Left lung (tissue), 10 donors: ENCODE results near the gene CD40. TPM values are rescaled to one million over a fixed set of nuclear protein-coding genes. Genes with fewer than 3 reads are reported as not detected.
A peak's percentile ranks its signal among the peaks of the same experiment; 100 is the strongest.
"Not testable (repeated sequence)": the region's sequence is repeated elsewhere in the genome, so short reads cannot be mapped to it uniquely, and the experiment has no call there.

ENCODE experiments used
- ATAC-seq: fragments of 200-7000 bp; cut with Tn5 transposase; one replicate; pipeline ENCODE4 v1.9.1; 2020; ENCODE audit warnings: moderate library complexity
- DNase-seq, 4 donors: peaks; one replicate each; pipeline ENCODE4 v3.0.0-alpha.2; 2013 to 2020
- H3K27ac ChIP-seq, 2 donors: fragments of 200-600 bp; sonication (generic) in 1 of 2; one replicate each; pipeline versions ENCODE4 v1.5.0 to v1.8.0; 2020 to 2021
- H3K27me3 ChIP-seq, 2 donors: fragments of 200-600 bp; sonication (generic) in 1 of 2; one replicate each; pipeline versions ENCODE4 v1.5.0 to v1.8.0; 2020 to 2021
- H3K36me3 ChIP-seq, 2 donors: fragments of 200-600 bp; sonication (generic) in 1 of 2; one replicate each; pipeline versions ENCODE4 v1.5.0 to v1.8.0; 2020 to 2021
- H3K4me1 ChIP-seq, 2 donors: fragments of 200-600 bp; one replicate each; pipeline ENCODE4 v1.8.0; 2021
- H3K4me3 ChIP-seq, 2 donors: fragments of 200-600 bp; sonication (generic) in 1 of 2; one replicate each; pipeline versions ENCODE4 v1.5.0 to v1.8.0; 2020 to 2021; ENCODE audit warnings: mild to moderate bottlenecking in 1 of 2
- H3K9me3 ChIP-seq, 2 donors: fragments of 200-600 bp; sonication (generic) in 1 of 2; one replicate each; pipeline versions ENCODE4 v1.5.0 to v1.8.0; 2020 to 2021
- CTCF ChIP-seq, 2 donors: fragments of 200-600 bp; sonication (generic) in 1 of 2; IDR thresholded peaks; one replicate each; pipeline versions ENCODE4 v1.5.0 to v1.8.0; 2021; ENCODE audit warnings: antibody characterized with exemption in 2 of 2
- intact Hi-C, 2 donors: fragments of 100-400 bp; cut with DNase I; formaldehyde crosslinking; loops; one replicate each; pipeline versions ENCODE4 v1.11.2 to v1.14.2; 2022
- polyA plus RNA-seq, 6 donors: library from polyadenylated mRNA; unstranded; fragments of 120-200 nt; gene quantifications; one replicate each; pipeline ENCODE4 v1.2.1, GENCODE V29; 2013; ENCODE audit not compliant: insufficient read length in 6 of 6
- total RNA-seq, 2 donors: library from RNA; stranded (reverse); fragmentation: NEBNext Ultra II Directional; extraction: Animal tissue kit (Norgen Biotek cat#: 25700); gene quantifications; one replicate each; pipeline ENCODE4 v1.2.1, GENCODE V29; 2021
- donor health status: DM: no; HTN: yes; CAD: no.
- donor health status: DM: no; HTN: no; CAD: no.

The CD40 gene
- total and polyA plus RNA-seq, 8 donors = 13.9 to 27.6 (median 19.0) TPM

- no peak for ATAC-seq
- Histone ChIP-seq H3K27ac (no peak overlapping the region), H3K9me3 (no peaks in the 10 kb centered on the region), H3K4me1 (peaks cover 45 to 75% of the 10 kb centered on the region in 2 donors), H3K27me3 (no peaks in the 10 kb centered on the region), H3K36me3 (no peaks in the 10 kb centered on the region), H3K4me3 (no peak overlapping the region)
- intact Hi-C loops = loop anchor here in 1 of 2 donors (5.0 kb wide), 1 partner anchor 75 kb away; no protein-coding TSS in a partner anchor
- no peak for TF ChIP-seq CTCF (IDR thresholded peaks at IDR 0.05)
- DNase-seq = no peak
These were observed 31.0 kb upstream of the CD40 start for GRCh38 chr20:46087161-46087560.

- no peak for DNase-seq
- Histone ChIP-seq H3K27ac (peak overlapping the region; percentile 96 to 99), H3K9me3 (no peaks in the 10 kb centered on the region), H3K27me3 (no peaks in the 10 kb centered on the region), H3K4me1 (peaks cover 32 to 61% of the 10 kb centered on the region in 2 donors), H3K36me3 (no peaks in the 10 kb centered on the region), H3K4me3 (peak overlapping the region; percentile 74 to 84)
- intact Hi-C loops = loop anchor here in 1 of 2 donors (5.0 kb wide), 1 partner anchor 76 kb away; no protein-coding TSS in a partner anchor
- ATAC-seq = no peak
- TF ChIP-seq CTCF (IDR thresholded peaks at IDR 0.05) = no peak
These were observed 29.5 kb upstream of the CD40 start for GRCh38 chr20:46088409-46089166.

- H3K4me3 ChIP-seq = peak overlapping the region; percentile 74 to 84
- H3K4me1 ChIP-seq = peaks cover 31 to 56% of the 10 kb centered on the region in 2 donors
- intact Hi-C loops = loop anchor here in 1 of 2 donors (5.0 kb wide), 1 partner anchor 77 kb away; no protein-coding TSS in a partner anchor
- DNase-seq (peak in 1 of 4 donors; percentile 24), ATAC-seq (peak; percentile 68)
- peak overlapping the region; percentile 96 to 99 for H3K27ac ChIP-seq
- no peaks in the 10 kb centered on the region for H3K27me3 ChIP-seq
- no peak for TF ChIP-seq CTCF (IDR thresholded peaks at IDR 0.05)
- H3K9me3 ChIP-seq = no peaks in the 10 kb centered on the region
- H3K36me3 ChIP-seq = no peaks in the 10 kb centered on the region
These were observed 29.0 kb upstream of the CD40 start for GRCh38 chr20:46089167-46089416.

- H3K9me3 ChIP-seq = no peaks in the 10 kb centered on the region
- intact Hi-C loops = loop anchor here in 1 of 2 donors (5.0 kb wide), 1 partner anchor 77 kb away; no protein-coding TSS in a partner anchor
- H3K27ac ChIP-seq = peak within 1 kb of the TSS; percentile 96 to 99
- H3K4me3 ChIP-seq = peak within 1 kb of the TSS; percentile 74 to 84
- peaks cover 30 to 50% of the 10 kb centered on the region in 2 donors for H3K4me1 ChIP-seq
- ATAC-seq (peak; percentile 96), DNase-seq (peak; percentile 96 to 98 (median 97))
- H3K27me3 ChIP-seq = no peaks in the 10 kb centered on the region
- TF ChIP-seq CTCF (IDR thresholded peaks at IDR 0.05) = peak in 1 of 2 donors; percentile 13
- H3K36me3 ChIP-seq = no peaks in the 10 kb centered on the region
These were observed 28.4 kb upstream of the CD40 start, which contains the start of gene NCOA5 for GRCh38 chr20:46089417-46090388. Gene NCOA5 (minus strand): TSS chr20:46089962. CDS start chr20:46079424, 10,538 bp downstream.

- H3K9me3 ChIP-seq, H3K27me3 ChIP-seq, H3K4me3 ChIP-seq, H3K36me3 ChIP-seq, ATAC-seq, H3K27ac ChIP-seq, intact Hi-C loops: not testable (repeated sequence)
- peaks cover 15 to 28% of the 10 kb centered on the region in 2 donors for H3K4me1 ChIP-seq
- DNase-seq = peak in 1 of 4 donors; percentile 77
These were observed 26.2 kb upstream of the CD40 start for GRCh38 chr20:46091622-46092535.
